ENCODE data around the gene TMPRSS2.

GRCh38 chr21:41427556-41427955 is 80.4 kb downstream of the TMPRSS2 start:
- TF ChIP-seq ZBTB11 (tag by site-specific recombination; conservative IDR thresholded peaks at IDR 0.05; ENCODE audit: low read depth) (no peak), KLF9 (tag by site-specific recombination; IDR thresholded peaks at IDR 0.05; ENCODE audit: low read depth) (no peak), CTCF (tag by site-specific recombination; IDR thresholded peaks at IDR 0.05) (no peak), HIC1 (tag by site-specific recombination; IDR thresholded peaks at IDR 0.05) (no peak), ZNF549 (tag by site-specific recombination; IDR thresholded peaks at IDR 0.05) (no peak), ZNF76 (tag by site-specific recombination; IDR thresholded peaks at IDR 0.05; ENCODE audit: borderline replicate concordance, low read depth) (no peak), TCF7L2 (IDR thresholded peaks at IDR 0.05; ENCODE audit: borderline replicate concordance, low read depth, low read length) (no peak)

All from HEK293 (cell line).